HG02981 (cell line): ENCODE data around the gene BANF2.
"Not testable (repeated sequence)": the region's sequence is repeated elsewhere in the genome, so short reads cannot be mapped to it uniquely, and the experiment has no call there.

Source experiments
- ATAC-seq: cut with Tn5 transposase; IDR thresholded peaks from one replicate; pipeline ENCODE4 v1.9.1; 2021; ENCODE audit warnings: mild to moderate bottlenecking, moderate library complexity; ENCODE audit not compliant: unreplicated experiment

BANF2 gene

GRCh38 chr20:17682103-17682888 is 17.5 kb upstream of the BANF2 start, which contains the start of gene RRBP1:
Gene RRBP1, minus strand, starts transcription at chr20:17682242. Its CDS starts 21,735 bp downstream, at chr20:17660507.
- ATAC-seq: peak; percentile 87

GRCh38 chr20:17682889-17683198 is 16.9 kb upstream of the BANF2 start:
- no peak for ATAC-seq

- no peak for ATAC-seq
These were observed 16.3 kb upstream of the BANF2 start for GRCh38 chr20:17683218-17684076.

GRCh38 chr20:17684077-17684888 is 15.5 kb upstream of the BANF2 start:
- no peak for ATAC-seq

- ATAC-seq: no peak
These were observed 14.6 kb upstream of the BANF2 start for GRCh38 chr20:17685168-17685567.

GRCh38 chr20:17687800-17688199 is 12.0 kb upstream of the BANF2 start:
- ATAC-seq: no peak

GRCh38 chr20:17688965-17689364 is 10.8 kb upstream of the BANF2 start:
- no peak for ATAC-seq

- ATAC-seq: no peak
These were observed 9.6 kb upstream of the BANF2 start for GRCh38 chr20:17690144-17690543.

GRCh38 chr20:17691758-17692157 is 8.0 kb upstream of the BANF2 start:
- no peak for ATAC-seq

- ATAC-seq: no peak
These were observed 6.2 kb upstream of the BANF2 start for GRCh38 chr20:17693444-17694001.

GRCh38 chr20:17694767-17695166 is 5.0 kb upstream of the BANF2 start:
- ATAC-seq: no peak

- no peak for ATAC-seq
These were observed 3.5 kb upstream of the BANF2 start for GRCh38 chr20:17696287-17696686.

GRCh38 chr20:17697171-17697570 is 2.6 kb upstream of the BANF2 start:
- ATAC-seq: no peak

GRCh38 chr20:17698384-17698783 is 1.4 kb upstream of the BANF2 start:
- ATAC-seq: no peak

- ATAC-seq: no peak
These were observed 871 bp downstream of the BANF2 start for GRCh38 chr20:17700637-17701036.

GRCh38 chr20:17701826-17702225 is 2.1 kb downstream of the BANF2 start:
- ATAC-seq: no peak

- no peak for ATAC-seq
These were observed 5.0 kb downstream of the BANF2 start for GRCh38 chr20:17704589-17705317.

GRCh38 chr20:17705916-17706315 is 6.2 kb downstream of the BANF2 start:
- ATAC-seq: no peak

GRCh38 chr20:17706632-17707031 is 6.9 kb downstream of the BANF2 start:
- no peak for ATAC-seq

- ATAC-seq: not testable (repeated sequence)
These were observed 8.2 kb downstream of the BANF2 start for GRCh38 chr20:17707951-17708350.
